HCT116 (cell line): ENCODE measurements around the gene MAPK6. TPM values are rescaled to one million over a fixed set of nuclear protein-coding genes. Genes with fewer than 3 reads are reported as not detected.

Source experiments
- ATAC-seq: fragments of 200-7000 bp; cut with Tn5 transposase; 2 replicates; pipeline ENCODE4 v1.9.1; 2020; ENCODE audit warnings: mild to moderate bottlenecking, moderate library complexity
- BruUV-seq: library from RNA; stranded (reverse); fragments of 400-500 nt; replicated peaks from 2 replicates; lab custom pipeline; 2021; lab: Mats Ljungman, UMichigan
- CTCF ChIA-PET: fragments of 300-600 bp; sonication (Branson Sonifier 250); formaldehyde crosslinking; loops from one replicate; lab custom pipeline; 2021; ENCODE audit warnings: antibody characterized with exemption; lab: Charles Lee
- POLR2A ChIA-PET: fragments of 300-600, 350-600 bp; sonication (Branson Sonifier 250); formaldehyde crosslinking; loops from one replicate; lab custom pipeline; 2021; ENCODE audit warnings: antibody characterized with exemption; lab: Charles Lee
- RAD21 ChIA-PET, 2 experiments: fragments of 300-600 bp; sonication (Branson Sonifier 250); formaldehyde crosslinking; loops; one replicate each; lab custom pipeline; 2023; ENCODE audit warnings: low total read pairs in 2 of 2; ENCODE audit not compliant: uncharacterized antibody in 2 of 2, unreplicated experiment in 2 of 2, low non-redundant PET in 1 of 2; lab: Charles Lee
- DNase-seq: peaks from one replicate; pipeline ENCODE4 v3.0.0-alpha.2; 2010; ENCODE audit warnings: low read depth, low spot score
- H2AFZ ChIP-seq: fragments of 200-600 bp; shearing (Covaris generic), sonication (generic); 2 replicates; pipeline ENCODE4 v1.6.1; 2017; ENCODE audit warnings: low read depth, mixed run types, mixed read lengths, antibody characterized with exemption, low read length; ENCODE audit not compliant: poor library complexity, severe bottlenecking
- H3K27ac ChIP-seq: 2 replicates; pipeline ENCODE4 v1.5.1; 2012; ENCODE audit warnings: low read depth, low read length
- H3K27me3 ChIP-seq: fragments of 200-600 bp; sonication (generic); 2 replicates; pipeline ENCODE4 v1.6.1; 2016; ENCODE audit warnings: mixed run types, low read length, mixed read lengths; ENCODE audit not compliant: insufficient read depth
- H3K36me3 ChIP-seq, 2 experiments: fragments of 200-500 bp in 1 of 2; fragments of 200-600 bp in 1 of 2; sonication (Bioruptor generic) in 1 of 2; sonication (generic) in 1 of 2; 2 replicates each; pipeline versions ENCODE4 v1.5.1 to v1.6.1; 2014 to 2016; ENCODE audit warnings: low read length in 2 of 2, inconsistent platforms in 1 of 2, mixed read lengths in 1 of 2, mixed run types in 1 of 2; ENCODE audit not compliant: insufficient read depth in 2 of 2, control insufficient read depth in 1 of 2
- H3K4me1 ChIP-seq, 2 experiments: fragments of 200-600 bp in 1 of 2; sonication (generic) in 1 of 2; 2 replicates each; pipeline versions ENCODE4 v1.5.1 to v1.6.1; 2012 to 2017; ENCODE audit warnings: low read length in 2 of 2, inconsistent platforms in 1 of 2, mild to moderate bottlenecking in 1 of 2, mixed read lengths in 1 of 2, mixed run types in 1 of 2, moderate library complexity in 1 of 2; ENCODE audit not compliant: insufficient read depth in 2 of 2, control insufficient read depth in 1 of 2
- H3K4me2 ChIP-seq: fragments of 200-600 bp; sonication (generic); 2 replicates; pipeline ENCODE4 v1.6.1; 2017; ENCODE audit warnings: mixed run types, low read length, mixed read lengths
- H3K4me3 ChIP-seq, 2 experiments: fragments of 200-600 bp in 1 of 2; sonication (generic) in 1 of 2; replicated peaks in 1 of 2; 2 replicates each; pipeline ENCODE4 v1.5.1; 2011 to 2016; ENCODE audit warnings: low read length in 2 of 2, control low read depth in 1 of 2, low read depth in 1 of 2, mild to moderate bottlenecking in 1 of 2, mixed read lengths in 1 of 2, mixed run types in 1 of 2
- H3K79me2 ChIP-seq: fragments of 200-600 bp; sonication (generic); 2 replicates; pipeline ENCODE4 v1.6.1; 2017; ENCODE audit warnings: mild to moderate bottlenecking, mixed run types, low read length, moderate library complexity, mixed read lengths; ENCODE audit not compliant: insufficient read depth
- H3K9ac ChIP-seq: fragments of 200-600 bp; sonication (generic); 2 replicates; pipeline ENCODE4 v1.6.1; 2016; ENCODE audit warnings: low read length, mixed read lengths
- H3K9me2 ChIP-seq: fragments of 200-600 bp; sonication (generic), shearing (Covaris generic); 2 replicates; pipeline ENCODE4 v1.6.1; 2017; ENCODE audit warnings: mixed run types, mild to moderate bottlenecking, moderate library complexity; ENCODE audit not compliant: insufficient read depth
- H3K9me3 ChIP-seq, 2 experiments: fragments of 200-500 bp in 1 of 2; fragments of 200-600 bp in 1 of 2; sonication (Bioruptor generic) in 1 of 2; sonication (generic) in 1 of 2; 2 replicates each; pipeline ENCODE4 v1.6.1; 2014 to 2017; ENCODE audit warnings: low read length in 2 of 2, mixed read lengths in 2 of 2, inconsistent platforms in 1 of 2, low read depth in 1 of 2, mild to moderate bottlenecking in 1 of 2, mixed run types in 1 of 2, moderate library complexity in 1 of 2; ENCODE audit not compliant: control insufficient read depth in 1 of 2, insufficient read depth in 1 of 2
- H4K20me1 ChIP-seq: fragments of 200-600 bp; sonication (generic), shearing (Covaris generic); 2 replicates; pipeline ENCODE4 v1.6.1; 2017; ENCODE audit warnings: mixed run types, mild to moderate bottlenecking, moderate library complexity; ENCODE audit not compliant: insufficient read depth
- CBX3 ChIP-seq: IDR thresholded peaks from 2 replicates; pipeline ENCODE4 v1.6.1; 2012; ENCODE audit warnings: low read depth
- CEBPB ChIP-seq: IDR thresholded peaks from 2 replicates; pipeline ENCODE4 v1.6.1; 2012; ENCODE audit warnings: low read depth
- CTCF ChIP-seq, 3 experiments: fragments of 200-600 bp in 1 of 3; sonication (generic) in 1 of 3; IDR thresholded peaks in 2 of 3; conservative IDR thresholded peaks in 1 of 3; 2 replicates each; pipeline ENCODE4 v1.5.1; 2012 to 2017; ENCODE audit warnings: low read depth in 2 of 3, low read length in 2 of 3, antibody characterized with exemption in 1 of 3, borderline replicate concordance in 1 of 3, control low read depth in 1 of 3, mild to moderate bottlenecking in 1 of 3, mixed read lengths in 1 of 3, mixed run types in 1 of 3, moderate library complexity in 1 of 3; ENCODE audit not compliant: insufficient read depth in 1 of 3
- ELF1 ChIP-seq: IDR thresholded peaks from 2 replicates; pipeline ENCODE4 v1.6.1; 2012; ENCODE audit warnings: low read depth, borderline replicate concordance
- EZH2 ChIP-seq: fragments of 200-600 bp; sonication (generic); IDR thresholded peaks from 2 replicates; pipeline ENCODE4 v1.6.1; 2017; ENCODE audit warnings: antibody characterized with exemption, mixed run types
- EZH2phosphoT487 ChIP-seq: fragments of 200-600 bp; IDR thresholded peaks from 2 replicates; pipeline ENCODE4 v1.6.1; 2018; ENCODE audit warnings: antibody characterized with exemption, borderline replicate concordance
- JUND ChIP-seq: IDR thresholded peaks from 2 replicates; pipeline ENCODE4 v1.6.1; 2012
- SP1 ChIP-seq: IDR thresholded peaks from 2 replicates; pipeline ENCODE4 v1.6.1; 2012; ENCODE audit warnings: low read depth
- TCF7L2 ChIP-seq: IDR thresholded peaks from 2 replicates; pipeline ENCODE4 v1.7.0; 2011; ENCODE audit warnings: borderline replicate concordance, inconsistent platforms; ENCODE audit not compliant: insufficient read depth, insufficient read length; ENCODE audit errors: extremely low read depth
- YY1 ChIP-seq: IDR thresholded peaks from 2 replicates; pipeline ENCODE4 v1.6.1; 2011; ENCODE audit warnings: low read length, low read depth, moderate library complexity, mild to moderate bottlenecking; ENCODE audit not compliant: insufficient replicate concordance; ENCODE audit errors: extremely low read depth
- ZFX ChIP-seq: fragments of 450-650 bp; IDR thresholded peaks from 2 replicates; pipeline ENCODE4 v1.6.1; 2017
- ZNF274 ChIP-seq: fragments of 200-500 bp; sonication (Bioruptor generic); IDR thresholded peaks from 2 replicates; pipeline ENCODE4 v1.6.1; 2014; ENCODE audit warnings: mild to moderate bottlenecking, low read depth, low read length, inconsistent platforms
- intact Hi-C: fragments of 100-400 bp; cut with micrococcal nuclease; formaldehyde crosslinking; loops from 2 replicates; pipeline ENCODE4 v1.10.0; 2022
- total RNA-seq: library from RNA; stranded (reverse); gene quantifications from one replicate; pipeline ENCODE4 v1.2.1, GENCODE V29; 2021; ENCODE audit not compliant: unreplicated experiment

Gene MAPK6
- total RNA-seq, 1 experiment from 2014 or later = 57.4 TPM

DNA sequence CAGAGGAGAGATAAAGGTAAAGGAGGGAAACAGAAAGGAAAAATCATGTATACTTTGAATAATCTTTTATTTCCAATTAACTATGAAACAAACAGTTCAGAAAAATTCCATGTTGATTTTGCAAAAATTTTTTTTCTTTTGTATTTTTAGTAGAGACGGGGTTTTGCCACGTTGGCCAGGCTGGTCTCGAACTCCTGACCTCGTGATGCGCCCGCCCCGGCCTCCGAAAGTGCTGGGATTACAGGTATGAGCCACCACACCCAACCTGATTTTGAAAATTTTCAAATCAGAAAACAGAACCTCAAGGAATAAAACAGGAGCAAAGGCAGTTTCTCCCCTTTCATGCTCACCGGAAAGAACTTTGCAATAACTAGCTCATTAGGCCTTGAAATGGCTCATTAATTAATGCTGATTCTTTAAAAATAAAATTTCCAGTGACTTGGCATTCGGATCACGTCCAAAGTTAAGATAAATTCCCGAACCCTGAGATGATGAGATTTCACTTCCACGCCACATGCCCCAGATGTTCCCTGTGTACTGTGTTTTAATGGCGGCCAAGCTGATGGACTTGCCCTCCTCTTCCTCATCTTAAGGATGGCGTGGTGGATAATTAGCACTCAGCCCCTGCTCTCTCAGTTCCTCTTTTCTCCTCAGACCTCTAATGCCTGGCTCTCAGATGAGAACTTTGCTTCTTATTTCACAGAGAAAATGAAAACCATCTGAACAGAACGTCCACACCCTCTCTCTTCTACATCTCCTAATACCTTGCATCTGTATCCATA, 82.7 kb downstream of the MAPK6 start:
- RAD21 ChIA-PET = no interaction called here
- H3K27ac ChIP-seq = no peak overlapping the region
- H2AFZ ChIP-seq = no peak overlapping the region
- H3K36me3 ChIP-seq = no peaks in the 10 kb centered on the region
- H3K27me3 ChIP-seq = no peaks in the 10 kb centered on the region
- H3K9me3 ChIP-seq = no peaks in the 10 kb centered on the region
- peaks cover 8 to 15% of the 10 kb centered on the region in 2 experiments for H3K4me1 ChIP-seq
- no peak overlapping the region for H3K9ac ChIP-seq
- POLR2A ChIA-PET = no interaction called here
- no peaks in the 10 kb centered on the region for H3K79me2 ChIP-seq
- no TSS peak for BruUV-seq
- CTCF ChIA-PET = no interaction called here
- no peak for ATAC-seq
- H4K20me1 ChIP-seq = no peaks in the 10 kb centered on the region
- TF ChIP-seq TCF7L2 (no peak), YY1 (no peak), ZNF274 (no peak), CBX3 (no peak), EZH2 (no peak), SP1 (no peak), CTCF (IDR thresholded peaks at IDR 0.05 in 2 of 3, conservative IDR thresholded peaks at IDR 0.05 in 1 of 3; ENCODE audit: borderline replicate concordance in 1 of 3, insufficient read depth in 1 of 3, low read depth in 2 of 3, low read length in 2 of 3) (no peak), ELF1 (no peak), EZH2phosphoT487 (no peak), ZFX (no peak), CEBPB (no peak), JUND (no peak)
- TF ChIP-seq, all 23 proteins: peak for 0
- no peak for DNase-seq
- no peak overlapping the region for H3K4me2 ChIP-seq
- no peaks in the 10 kb centered on the region for H3K9me2 ChIP-seq
- intact Hi-C loops = no loop called here
- no peak overlapping the region for H3K4me3 ChIP-seq
